Measurements from ENCODE around the gene FSTL4.

Gene FSTL4

GRCh38 chr5:133426264-133426663 is 186.1 kb downstream of the FSTL4 start:
- no peak for DNase-seq (ENCODE audit: low spot score)

- DNase-seq (ENCODE audit: low spot score) = no peak
Measured at GRCh38 chr5:133425764-133426163, 186.6 kb downstream of the FSTL4 start.

- DNase-seq (ENCODE audit: low spot score) = no peak
Measured at GRCh38 chr5:133425222-133425621, 187.1 kb downstream of the FSTL4 start.

- DNase-seq (ENCODE audit: low spot score) = peak; percentile 29
Measured at GRCh38 chr5:133423618-133424282, 188.6 kb downstream of the FSTL4 start.

- no peak for DNase-seq (ENCODE audit: low spot score)
Measured at GRCh38 chr5:133423011-133423617, 189.2 kb downstream of the FSTL4 start.

- no peak for DNase-seq (ENCODE audit: low spot score)
Measured at GRCh38 chr5:133421806-133422205, 190.5 kb downstream of the FSTL4 start.

GRCh38 chr5:133421394-133421793 is 190.9 kb downstream of the FSTL4 start:
- no peak for DNase-seq (ENCODE audit: low spot score)

GRCh38 chr5:133420440-133421301 is 191.7 kb downstream of the FSTL4 start:
- DNase-seq (ENCODE audit: low spot score) = no peak

GRCh38 chr5:133415906-133416305 is 196.4 kb downstream of the FSTL4 start:
- DNase-seq (ENCODE audit: low spot score) = no peak

- DNase-seq (ENCODE audit: low spot score) = no peak
Measured at GRCh38 chr5:133415506-133415905, 196.8 kb downstream of the FSTL4 start.

GRCh38 chr5:133412661-133413060 is 199.7 kb downstream of the FSTL4 start:
- no peak for DNase-seq (ENCODE audit: low spot score)

- no peak for DNase-seq (ENCODE audit: low spot score)
Measured at GRCh38 chr5:133410335-133410828, 202.0 kb downstream of the FSTL4 start.

GRCh38 chr5:133409210-133409674 is 203.1 kb downstream of the FSTL4 start:
- no peak for DNase-seq (ENCODE audit: low spot score)

GRCh38 chr5:133408322-133408721 is 204.0 kb downstream of the FSTL4 start:
- DNase-seq (ENCODE audit: low spot score) = no peak

GRCh38 chr5:133406977-133407632 is 205.2 kb downstream of the FSTL4 start:
- no peak for DNase-seq (ENCODE audit: low spot score)

- DNase-seq (ENCODE audit: low spot score) = no peak
Measured at GRCh38 chr5:133406208-133406976, 205.9 kb downstream of the FSTL4 start.

GRCh38 chr5:133405275-133406034 is 206.9 kb downstream of the FSTL4 start:
- DNase-seq (ENCODE audit: low spot score) = no peak

GRCh38 chr5:133404724-133405123 is 207.6 kb downstream of the FSTL4 start:
- peak; percentile 29 for DNase-seq (ENCODE audit: low spot score)

- DNase-seq (ENCODE audit: low spot score) = no peak
Measured at GRCh38 chr5:133403741-133404364, 208.5 kb downstream of the FSTL4 start.

- DNase-seq (ENCODE audit: low spot score) = no peak
Measured at GRCh38 chr5:133402775-133403174, 209.6 kb downstream of the FSTL4 start.
